HG03457 (cell line): ENCODE data around the gene VCP.
"Not testable (repeated sequence)": the region's sequence is repeated elsewhere in the genome, so short reads cannot be mapped to it uniquely, and the experiment has no call there.

Source experiments
- ATAC-seq: cut with Tn5 transposase; IDR thresholded peaks from one replicate; pipeline ENCODE4 v1.9.1; 2021; ENCODE audit warnings: moderate number of reproducible peaks; ENCODE audit not compliant: unreplicated experiment

The VCP gene

GRCh38 chr9:35026671-35027070 lies 45.8 kb downstream of the VCP start:
- ATAC-seq = no peak

GRCh38 chr9:35023443-35023842 lies 49.0 kb downstream of the VCP start:
- ATAC-seq = not testable (repeated sequence)

- ATAC-seq = no peak
Measured at GRCh38 chr9:35014517-35014916, 57.9 kb downstream of the VCP start.

GRCh38 chr9:35010351-35010958 lies 62.0 kb downstream of the VCP start:
- ATAC-seq = no peak
